Activated CD8-positive, alpha-beta T cell treated with anti-CD3 and anti-CD28 coated beads for 36 hours (primary cell): ENCODE measurements around the gene FAM219A. TPM values are rescaled to one million over a fixed set of nuclear protein-coding genes. Genes with fewer than 3 reads are reported as not detected.

ENCODE experiments used
- ATAC-seq: fragments of 200-7000 bp; cut with Tn5 transposase; one replicate; pipeline ENCODE4 v1.10.0; 2021; ENCODE audit warnings: mild to moderate bottlenecking, moderate library complexity
- CTCF ChIA-PET: fragments of 350-600 bp; sonication (Branson Sonifier 250); formaldehyde crosslinking; loops from one replicate; lab custom pipeline; 2021; ENCODE audit warnings: antibody characterized with exemption; lab: Charles Lee
- POLR2A ChIA-PET: fragments of 350-600 bp; sonication (Branson Sonifier 250); formaldehyde crosslinking; loops from one replicate; lab custom pipeline; 2021; ENCODE audit warnings: antibody characterized with exemption; lab: Charles Lee
- DNase-seq: peaks from one replicate; pipeline ENCODE4 v3.0.0-alpha.2; 2020
- H3K27ac Mint-ChIP-seq: one replicate; pipeline ENCODE4 v1.8.0; 2021; ENCODE audit warnings: mild to moderate bottlenecking, mixed read lengths
- H3K27me3 Mint-ChIP-seq: one replicate; pipeline ENCODE4 v1.8.0; 2021; ENCODE audit warnings: mixed read lengths
- H3K36me3 Mint-ChIP-seq: one replicate; pipeline ENCODE4 v1.8.0; 2021; ENCODE audit warnings: low read depth, mixed read lengths
- H3K4me1 Mint-ChIP-seq: one replicate; pipeline ENCODE4 v1.8.0; 2021; ENCODE audit warnings: low read depth, mixed read lengths
- H3K4me3 Mint-ChIP-seq: one replicate; pipeline ENCODE4 v1.8.0; 2021; ENCODE audit warnings: mild to moderate bottlenecking, moderate library complexity, mixed read lengths
- H3K9me3 Mint-ChIP-seq: one replicate; pipeline ENCODE4 v1.8.0; 2021; ENCODE audit warnings: mixed read lengths
- CTCF ChIP-seq: fragments of 200-600 bp; IDR thresholded peaks from one replicate; pipeline ENCODE4 v1.8.0; 2022; ENCODE audit warnings: antibody characterized with exemption, mild to moderate bottlenecking
- intact Hi-C: fragments of 100-400 bp; cut with micrococcal nuclease; formaldehyde crosslinking; loops from one replicate; pipeline ENCODE4 v1.10.0; 2022
- total RNA-seq, 2 experiments: library from RNA; stranded (reverse); gene quantifications; one replicate each; pipeline ENCODE4 v1.2.3, GENCODE V29; 2021

Gene FAM219A
- total RNA-seq, 2 experiments from 2014 or later: 8.2 to 9.2 TPM

- CTCF ChIA-PET: interaction anchor here (0.6 to 7.7 kb wide), 13 partner anchors 9 to 167 kb away, joined by 3 to 74 read pairs (median 5); no protein-coding TSS in a partner anchor
- Mint-ChIP-seq H3K9me3 (no peaks in the 10 kb centered on the region), H3K27ac (no peak overlapping the region), H3K27me3 (no peaks in the 10 kb centered on the region), H3K4me3 (no peak overlapping the region), H3K4me1 (peaks cover 7% of the 10 kb centered on the region), H3K36me3 (no peaks in the 10 kb centered on the region)
- intact Hi-C loops: loop anchor here (1.0 to 5.0 kb wide), 2 partner anchors 63 to 155 kb away; no protein-coding TSS in a partner anchor
- peak; percentile 82 for TF ChIP-seq CTCF
- ATAC-seq: peak; percentile 99
- peak; percentile 81 for DNase-seq
- POLR2A ChIA-PET: no interaction called here
Measured at GRCh38 chr9:34437006-34437925, 21.1 kb downstream of the FAM219A start.

- POLR2A ChIA-PET: interaction anchor here (1.0 to 1.4 kb wide), 2 partner anchors 16 to 23 kb away, joined by 3 read pairs; no protein-coding TSS in a partner anchor
- H3K27ac Mint-ChIP-seq: no peak overlapping the region
Measured at GRCh38 chr9:34431667-34432066, 26.7 kb downstream of the FAM219A start.

DNA sequence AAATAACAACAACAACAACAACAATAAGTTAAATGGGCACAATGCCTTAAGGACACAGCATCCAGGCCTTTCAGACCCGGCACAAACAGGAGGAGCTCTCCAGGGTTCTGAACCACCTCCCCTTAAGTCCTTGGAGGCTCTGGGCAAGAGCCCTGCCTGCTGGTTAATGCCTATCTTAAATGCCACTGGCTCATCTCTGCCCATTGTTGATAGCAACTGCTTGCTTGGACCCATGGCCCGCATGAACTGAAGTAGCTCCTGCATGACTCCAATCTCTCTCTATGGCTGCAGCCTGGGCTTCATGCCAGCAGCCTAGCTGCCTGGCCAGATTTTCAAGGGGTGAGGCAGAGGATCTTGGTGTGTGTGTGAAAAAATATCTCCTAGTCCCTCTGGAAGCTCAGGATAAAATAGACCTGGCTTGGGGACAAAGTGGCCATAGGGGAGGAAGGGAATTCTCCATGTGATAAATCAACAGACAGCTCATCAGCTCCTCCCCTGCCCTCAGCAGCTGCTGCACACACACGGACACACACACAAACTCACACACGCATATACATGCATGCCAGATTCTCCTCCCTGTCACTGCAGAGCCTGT lies 27.4 kb downstream of the FAM219A start:
- intact Hi-C loops: no loop called here
- Mint-ChIP-seq H3K9me3 (no peaks in the 10 kb centered on the region), H3K4me3 (no peak overlapping the region), H3K4me1 (no peaks in the 10 kb centered on the region), H3K36me3 (no peaks in the 10 kb centered on the region), H3K27me3 (no peaks in the 10 kb centered on the region), H3K27ac (no peak overlapping the region)
- TF ChIP-seq CTCF: no peak
- ChIA-PET CTCF (interaction anchor here (1.2 to 2.7 kb wide), 4 partner anchors 25 to 173 kb away, joined by 4 to 20 read pairs (median 10); no protein-coding TSS in a partner anchor), POLR2A (interaction anchor here (1.0 to 1.4 kb wide), 2 partner anchors 15 to 22 kb away, joined by 3 read pairs; no protein-coding TSS in a partner anchor)
- peak; percentile 52 for DNase-seq
- no peak for ATAC-seq

More at GRCh38 chr9:34431667-34432066, 26.7 kb downstream of the FAM219A start:
- H3K9me3 Mint-ChIP-seq: no peaks in the 10 kb centered on the region
- intact Hi-C loops: no loop called here
- H3K36me3 Mint-ChIP-seq: no peaks in the 10 kb centered on the region
- H3K4me1 Mint-ChIP-seq: no peaks in the 10 kb centered on the region
- ATAC-seq (no peak), DNase-seq (no peak)
- CTCF ChIA-PET: interaction anchor here (0.6 to 2.7 kb wide), 6 partner anchors 25 to 172 kb away, joined by 3 to 20 read pairs (median 6); no protein-coding TSS in a partner anchor
- no peak overlapping the region for H3K4me3 Mint-ChIP-seq
- no peaks in the 10 kb centered on the region for H3K27me3 Mint-ChIP-seq
- TF ChIP-seq CTCF: no peak

GRCh38 chr9:34428325-34428958 lies 29.9 kb downstream of the FAM219A start:
- CTCF ChIA-PET: interaction anchor here (1.8 to 3.3 kb wide), 2 partner anchors 10 to 24 kb away, joined by 5 to 14 read pairs; no protein-coding TSS in a partner anchor
- Mint-ChIP-seq H3K4me1 (no peaks in the 10 kb centered on the region), H3K27ac (no peak overlapping the region), H3K4me3 (no peak overlapping the region), H3K36me3 (no peaks in the 10 kb centered on the region), H3K9me3 (no peaks in the 10 kb centered on the region), H3K27me3 (no peaks in the 10 kb centered on the region)
- no peak for TF ChIP-seq CTCF
- DNase-seq: no peak
- POLR2A ChIA-PET: no interaction called here
- no peak for ATAC-seq
- intact Hi-C loops: no loop called here
